HG03571 (cell line): ENCODE results near the gene FYCO1.

Experiments
- ATAC-seq: cut with Tn5 transposase; IDR thresholded peaks from one replicate; pipeline ENCODE4 v1.9.1; 2021; ENCODE audit not compliant: unreplicated experiment

Gene FYCO1

DNA sequence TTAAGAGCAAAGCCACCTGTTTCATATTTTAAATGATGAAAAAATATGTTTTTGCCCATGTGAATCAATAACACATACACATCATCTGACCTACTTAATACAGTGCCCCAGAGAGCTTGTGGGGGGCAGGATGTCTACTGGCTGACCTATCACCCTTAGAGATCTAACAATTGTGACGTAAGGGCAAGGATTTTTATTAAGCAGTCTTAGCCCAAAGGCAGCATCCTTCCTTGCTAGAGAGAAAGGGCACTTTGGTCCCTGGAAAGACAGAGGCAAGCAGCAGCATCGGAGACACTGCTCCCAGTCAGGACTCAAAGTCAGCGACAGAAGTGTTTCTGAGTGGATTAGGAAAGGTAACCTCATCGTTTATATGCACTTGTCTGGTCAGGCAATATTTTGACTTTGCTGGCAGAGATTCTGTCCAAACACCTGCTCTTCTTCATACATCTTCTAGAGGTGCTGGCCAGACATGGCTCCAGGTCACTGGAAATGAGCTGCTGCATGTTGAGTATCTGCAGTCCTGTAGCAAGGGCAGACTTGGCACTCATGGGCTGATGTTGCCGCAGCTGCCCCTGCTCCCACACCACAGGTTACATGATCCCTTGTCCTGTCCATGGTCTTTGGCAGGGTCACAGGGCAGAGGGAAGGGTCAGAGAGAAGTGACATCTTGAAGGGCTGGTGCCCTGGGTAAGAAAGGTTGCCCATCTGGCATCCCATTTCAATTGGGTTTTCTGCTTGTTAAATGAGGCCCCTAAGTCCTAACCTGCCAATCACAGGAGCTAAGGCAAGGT is 50.6 kb downstream of the FYCO1 start:
- ATAC-seq, result no peak

DNA sequence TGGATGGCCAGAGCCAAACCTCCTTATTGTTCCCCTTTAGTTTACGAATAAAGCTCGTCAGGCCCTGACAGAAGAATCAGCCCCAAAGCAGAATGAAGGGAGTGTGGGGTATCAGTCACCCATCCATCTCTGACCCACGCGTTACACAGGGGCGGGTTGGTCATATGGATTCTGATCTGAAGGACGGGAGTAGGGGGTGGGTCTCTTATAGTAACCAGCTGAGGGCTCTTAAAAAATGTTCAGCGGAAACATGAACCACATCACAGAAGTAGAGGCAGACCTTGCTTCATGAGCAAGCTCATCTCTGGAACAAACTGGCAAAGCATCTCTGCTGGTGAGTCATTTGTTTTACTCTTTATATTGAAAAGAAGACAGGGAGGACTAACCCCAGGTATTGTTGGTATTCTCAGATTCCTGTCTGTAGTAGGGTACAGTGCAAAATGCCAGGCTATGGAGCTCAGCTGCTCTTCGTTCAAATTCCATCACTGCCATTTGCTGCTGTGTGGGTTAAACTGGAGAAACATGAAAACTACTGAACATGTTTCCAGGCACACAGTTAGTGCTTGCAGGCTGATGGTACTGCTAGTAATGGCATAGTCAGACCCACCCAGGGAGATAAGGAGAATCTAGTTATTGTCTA is 52.3 kb downstream of the FYCO1 start, which contains the start of gene CXCR6:
Gene CXCR6, plus strand, starts transcription at position 258 of the 640 bp plus-strand sequence. CDS start 3,018 bp downstream, outside the sequence.
- no peak for ATAC-seq

DNA sequence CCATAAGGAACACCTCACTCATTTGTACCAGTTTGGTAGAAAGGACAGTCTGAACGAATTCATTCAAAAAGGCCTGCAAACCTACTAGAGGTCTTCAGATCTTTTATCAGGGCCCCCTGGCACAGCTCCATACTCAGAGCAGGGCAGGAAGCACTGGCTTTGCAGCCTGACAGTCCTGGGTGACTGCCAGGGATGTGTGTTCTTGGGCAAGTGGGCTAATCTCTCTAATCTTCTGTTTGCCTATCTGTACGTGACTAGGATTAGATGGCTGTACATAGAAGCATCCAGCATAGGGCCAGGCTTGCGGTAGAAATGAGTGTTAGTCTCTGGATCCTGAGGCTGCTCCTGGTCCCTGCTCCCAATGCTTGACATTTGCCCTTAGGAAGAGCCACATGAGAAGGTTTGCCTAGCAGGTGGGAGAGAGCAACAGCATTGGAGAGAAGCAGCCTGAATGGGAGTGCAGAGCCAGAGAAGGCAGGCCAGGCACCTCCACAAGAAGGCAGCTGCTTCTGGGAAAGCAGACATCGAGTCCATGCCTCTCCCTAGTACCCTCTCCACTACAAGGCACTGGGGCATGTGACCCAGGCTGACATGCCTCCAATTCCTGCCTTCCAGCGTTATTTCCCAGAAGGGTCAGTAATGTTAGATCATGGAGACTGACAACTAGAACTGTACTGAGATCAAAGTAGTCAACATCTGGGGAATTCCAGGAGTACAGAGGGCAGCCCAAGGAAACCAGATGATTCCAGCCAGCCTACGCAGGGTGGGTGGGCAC is 53.4 kb downstream of the FYCO1 start:
- no peak for ATAC-seq

DNA sequence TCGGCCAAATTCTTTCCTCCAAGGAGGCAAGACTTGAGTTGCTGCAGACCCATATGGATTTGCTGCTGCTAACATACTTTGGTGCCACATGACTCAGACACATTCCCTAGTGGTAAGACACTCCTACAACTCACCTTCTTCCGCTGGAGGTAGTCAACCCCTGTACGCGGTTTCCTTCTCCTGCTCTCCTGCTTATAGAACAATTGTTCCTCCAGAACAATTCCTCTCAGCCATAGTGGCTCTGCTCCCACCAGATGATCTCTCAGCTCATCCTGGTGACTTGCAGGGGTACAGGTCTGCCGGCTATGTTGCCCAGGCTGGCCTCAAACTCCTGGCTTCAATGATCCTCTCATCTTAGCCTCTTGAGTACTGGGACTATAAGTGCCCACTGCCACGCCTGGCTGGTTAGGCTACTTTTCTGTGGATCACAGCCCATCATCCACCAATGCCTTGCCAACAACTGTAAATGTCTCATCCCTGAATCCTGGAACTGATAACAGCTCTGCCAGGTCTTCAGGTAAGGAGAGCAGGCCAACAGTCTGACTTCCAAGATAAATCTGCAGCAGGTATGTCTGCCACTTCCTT is 54.8 kb downstream of the FYCO1 start:
- no peak for ATAC-seq

DNA sequence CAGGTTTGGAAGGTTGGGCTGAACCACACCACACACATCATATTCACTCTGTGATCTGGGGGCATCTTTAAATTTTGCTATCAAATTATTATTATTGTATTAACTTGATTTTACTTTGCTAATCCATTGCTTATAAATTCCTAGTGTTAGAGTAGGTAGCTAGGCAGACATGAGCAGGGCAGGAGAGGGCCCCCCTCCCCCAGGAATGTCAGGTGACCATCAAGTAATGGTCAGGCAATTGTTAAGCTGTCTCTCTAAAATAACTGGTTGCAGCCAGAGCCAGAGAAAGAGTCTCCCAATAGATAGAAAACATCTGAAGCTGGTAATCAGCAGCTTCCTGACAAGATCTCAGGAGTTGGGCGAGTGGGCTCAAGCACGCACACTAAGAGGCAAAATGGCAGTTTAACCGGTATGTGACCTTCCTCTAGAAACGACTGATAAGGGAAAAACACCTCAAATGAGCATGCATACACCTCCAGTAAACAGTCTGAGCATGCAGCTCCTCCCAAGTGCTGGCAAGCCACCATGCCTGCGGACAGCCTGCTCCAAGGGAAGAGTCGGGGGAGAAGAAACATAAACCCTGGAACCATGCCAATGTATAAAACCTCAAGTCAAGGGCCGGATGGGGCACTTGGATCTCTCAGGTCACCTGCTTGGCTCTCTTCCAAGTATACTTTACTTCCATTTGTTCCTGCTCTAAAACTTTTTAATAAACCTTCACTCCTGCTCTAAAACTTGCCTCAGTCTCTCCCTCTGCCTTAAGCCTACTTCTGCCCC is 55.4 kb downstream of the FYCO1 start:
- no peak for ATAC-seq

DNA sequence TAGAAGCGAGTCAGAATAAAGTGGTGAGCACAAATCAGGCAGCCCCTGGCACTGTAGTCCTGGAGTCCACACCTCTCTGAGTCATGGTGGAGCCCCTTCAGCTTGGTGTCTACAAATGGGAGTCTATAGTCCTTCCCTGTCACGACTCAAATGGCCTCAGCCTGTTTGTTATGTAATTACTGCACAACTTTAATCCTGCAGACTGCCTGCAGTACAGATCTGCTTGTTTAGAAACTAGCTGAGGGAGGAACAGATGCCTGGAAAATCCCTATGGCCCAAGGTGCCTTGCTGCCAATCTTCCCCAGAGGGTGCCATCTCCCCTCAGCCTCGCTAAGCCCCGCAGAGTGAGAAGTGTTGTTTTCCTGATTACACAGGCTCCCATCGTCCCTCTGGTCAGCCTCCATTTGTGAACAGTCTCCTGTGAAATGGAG is 56.3 kb downstream of the FYCO1 start:
- ATAC-seq, result no peak

DNA sequence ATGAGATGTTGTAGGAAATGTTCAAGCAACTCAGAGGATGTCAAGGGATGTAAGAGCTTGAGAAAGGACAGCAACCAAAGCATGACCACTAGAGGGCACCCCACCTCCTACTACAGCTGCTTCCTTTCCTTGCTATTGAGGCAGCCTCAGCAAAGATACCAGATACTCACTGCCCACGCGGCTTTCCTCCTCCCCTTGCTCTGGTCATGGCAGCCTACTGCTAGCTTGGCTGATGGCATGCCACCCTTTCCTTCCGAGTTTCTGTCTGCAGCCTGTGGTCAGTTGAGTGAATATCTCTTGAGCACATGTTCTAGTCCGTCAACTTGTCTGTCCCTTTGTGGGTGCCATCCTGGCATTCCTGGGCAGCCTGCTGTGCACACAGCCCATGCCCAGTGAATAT is 56.8 kb downstream of the FYCO1 start:
- no peak for ATAC-seq

DNA sequence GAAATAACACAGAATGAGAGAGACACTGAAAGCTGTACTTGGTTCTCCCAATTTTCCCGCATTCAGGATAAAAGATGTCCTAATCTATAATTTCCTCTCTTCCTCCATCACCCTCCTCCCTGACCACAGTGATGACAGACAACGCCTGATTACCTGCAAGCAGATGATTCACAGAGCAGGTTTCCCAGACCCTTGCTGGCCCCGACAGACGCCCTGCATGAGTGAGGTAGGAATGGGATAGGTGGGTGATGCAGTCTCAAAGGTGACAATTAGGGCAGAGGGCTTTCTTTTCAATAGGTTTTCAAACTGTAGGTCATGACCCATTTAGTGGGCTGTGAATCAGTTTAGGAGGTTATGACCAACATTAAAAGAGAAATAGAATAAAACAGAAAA is 57.6 kb downstream of the FYCO1 start:
- ATAC-seq, result no peak

DNA sequence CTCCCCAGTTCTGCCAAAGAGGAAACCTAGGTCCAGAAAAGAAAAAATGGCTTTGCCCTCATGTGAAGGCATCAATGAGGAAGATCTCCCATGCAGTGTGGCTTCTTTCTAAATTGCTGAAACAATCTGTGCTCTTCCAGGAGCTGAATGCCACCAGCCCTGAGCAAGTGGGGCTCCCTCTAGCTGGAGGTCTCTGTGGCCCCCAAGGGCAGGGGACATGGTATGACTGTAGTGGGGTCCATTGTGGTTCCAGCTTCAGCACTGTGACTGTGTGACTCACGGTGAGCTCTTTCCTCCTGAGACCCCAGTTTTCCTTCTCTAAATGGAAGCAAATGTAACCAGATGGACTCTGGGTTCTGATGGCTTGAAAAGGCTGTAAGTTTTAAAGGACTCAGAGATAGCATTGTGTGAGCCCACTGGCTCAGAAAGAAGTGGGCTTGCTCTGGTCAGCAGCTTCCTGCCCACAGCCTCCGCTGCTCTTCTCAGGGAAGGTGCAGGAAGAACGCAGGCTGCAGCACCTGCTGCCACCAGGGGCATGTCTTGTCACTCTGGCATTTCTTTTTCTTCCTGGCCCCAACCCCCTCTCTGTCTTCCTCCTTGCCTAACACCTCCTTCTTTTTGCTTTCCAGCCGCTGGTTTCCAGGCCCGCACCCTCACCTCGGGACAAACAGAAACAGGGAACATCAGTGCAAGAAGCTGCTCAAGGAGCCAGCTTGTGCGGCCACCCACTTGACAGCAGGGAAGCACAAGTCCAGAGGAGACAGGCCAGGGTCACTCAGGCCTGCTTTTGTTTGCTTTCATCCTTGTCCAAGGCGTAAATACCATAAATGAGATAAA is 58.2 kb downstream of the FYCO1 start:
- no peak for ATAC-seq

DNA sequence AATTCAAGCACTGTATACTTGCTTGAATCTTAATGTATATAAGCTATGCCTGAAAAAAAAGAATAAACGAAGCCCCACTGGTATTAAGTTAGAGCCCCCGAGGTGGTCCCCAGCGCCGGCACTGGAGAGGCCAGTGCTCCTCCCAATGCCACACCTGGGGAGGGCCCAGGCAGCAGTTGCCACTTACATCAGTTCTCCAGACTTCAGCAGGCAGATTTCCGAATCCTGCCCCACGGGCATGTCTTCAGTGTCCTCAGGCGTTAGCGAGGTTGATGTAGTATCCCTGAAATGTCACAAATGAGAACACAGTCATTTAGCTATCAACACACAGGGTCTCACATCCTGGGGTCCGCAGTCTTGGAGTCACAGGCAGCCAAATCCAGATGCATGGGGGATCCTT is 59.4 kb downstream of the FYCO1 start:
- no peak for ATAC-seq

DNA sequence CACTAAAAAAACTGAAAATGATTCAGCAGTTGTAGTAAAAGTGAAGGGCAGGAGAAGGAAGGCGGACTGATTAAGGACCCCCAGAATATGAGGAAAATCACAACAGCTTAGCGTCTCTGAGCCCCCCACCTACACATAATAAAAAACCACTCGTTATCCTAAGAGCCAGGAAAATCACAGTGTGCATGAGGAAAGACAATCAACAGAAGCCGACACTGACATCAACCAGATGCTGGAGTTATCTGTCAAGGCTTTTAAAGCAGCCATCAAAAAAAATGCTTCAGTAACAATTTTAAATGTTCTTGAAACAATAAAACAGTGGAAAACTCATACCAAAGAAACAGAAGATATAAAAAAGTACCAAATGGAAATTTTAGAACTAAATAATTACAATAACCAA is 62.0 kb downstream of the FYCO1 start:
- no peak for ATAC-seq

DNA sequence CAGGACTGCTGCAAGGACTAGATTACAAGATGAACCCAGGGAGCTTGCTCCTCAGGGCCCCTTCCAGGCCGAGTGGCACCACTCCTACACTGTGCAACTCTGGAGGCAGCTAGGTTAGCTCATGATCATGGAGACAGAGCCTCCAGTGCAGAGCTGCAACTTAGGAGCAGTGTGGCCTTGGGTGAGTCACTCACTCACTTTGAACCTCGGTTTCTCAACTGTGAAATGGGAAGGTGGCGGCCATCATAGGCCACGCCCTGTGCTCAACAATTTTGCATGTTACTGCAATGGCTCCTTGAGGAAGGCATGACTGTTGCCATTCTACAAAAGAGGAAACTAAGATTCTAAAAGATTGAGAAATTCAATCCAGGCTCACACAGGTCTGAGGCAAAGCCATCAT is 63.5 kb downstream of the FYCO1 start:
- ATAC-seq, result no peak

DNA sequence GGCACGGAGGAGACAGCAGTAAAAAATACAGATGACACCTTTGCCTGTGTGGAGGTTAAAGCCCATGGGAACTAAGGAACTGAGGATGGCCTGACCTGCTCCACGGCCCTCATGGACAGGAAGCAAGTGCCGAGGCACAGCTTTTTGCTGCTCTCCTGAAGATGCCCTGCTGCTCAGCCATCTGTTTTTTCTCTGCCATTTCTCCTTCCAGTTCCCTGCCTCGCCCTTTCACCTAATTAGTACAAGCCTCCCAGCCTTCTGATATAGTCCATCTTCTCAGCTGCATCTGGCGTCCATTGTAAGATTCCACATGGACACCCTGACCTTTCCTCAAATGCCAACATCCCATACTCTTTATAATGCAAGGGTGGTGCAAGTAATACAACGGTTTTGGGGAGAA is 64.1 kb downstream of the FYCO1 start:
- no peak for ATAC-seq

DNA sequence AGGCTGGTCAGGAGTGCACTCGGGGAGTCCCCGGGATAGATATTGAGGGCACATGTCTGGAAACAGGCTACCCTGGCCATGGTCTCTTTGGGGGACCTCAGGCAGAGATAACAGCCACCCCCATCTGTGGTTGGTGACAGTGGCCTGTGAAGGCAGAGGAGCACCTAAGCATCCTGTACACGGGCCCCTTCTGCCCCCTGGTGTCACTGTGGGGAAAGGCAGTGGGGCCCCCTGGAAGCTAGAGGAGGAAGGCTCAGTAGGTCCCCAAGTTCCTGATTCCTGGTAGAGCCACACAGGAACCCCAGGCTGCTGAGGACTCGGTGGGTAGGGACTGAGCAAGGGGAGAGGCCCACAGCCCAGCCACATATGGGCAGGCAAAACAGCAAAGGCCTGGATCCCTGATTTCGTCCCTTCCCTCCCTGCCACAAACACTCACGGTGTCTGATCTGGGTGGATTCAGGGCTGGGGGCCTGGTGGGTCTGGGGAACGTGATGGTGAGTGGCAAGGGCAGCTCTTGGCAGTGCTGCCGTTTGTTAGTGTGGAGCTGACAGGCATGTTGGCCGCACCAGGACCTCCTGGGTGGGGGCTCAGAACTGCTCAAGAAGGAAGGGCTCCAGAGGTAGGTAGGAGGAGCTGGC is 66.5 kb downstream of the FYCO1 start:
- no peak for ATAC-seq

DNA sequence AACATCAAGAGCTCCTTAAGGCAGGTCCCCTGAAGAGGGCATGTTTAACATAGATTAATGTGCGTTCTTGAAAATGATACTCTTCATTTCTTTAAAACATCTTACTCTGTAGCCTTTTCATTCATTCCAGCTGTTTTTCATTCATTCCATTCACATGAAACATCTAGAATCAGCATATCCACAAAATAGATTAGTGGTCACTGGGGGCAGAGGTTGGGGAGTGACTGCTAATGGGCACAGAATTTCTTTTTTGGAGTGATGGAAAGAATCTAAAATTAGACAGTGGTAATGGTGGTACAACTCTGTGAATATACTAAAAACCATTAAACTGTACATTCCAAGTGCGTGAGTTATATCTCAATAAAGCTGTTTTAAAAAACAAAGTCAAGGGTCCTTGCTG is 67.7 kb downstream of the FYCO1 start:
- no peak for ATAC-seq

DNA sequence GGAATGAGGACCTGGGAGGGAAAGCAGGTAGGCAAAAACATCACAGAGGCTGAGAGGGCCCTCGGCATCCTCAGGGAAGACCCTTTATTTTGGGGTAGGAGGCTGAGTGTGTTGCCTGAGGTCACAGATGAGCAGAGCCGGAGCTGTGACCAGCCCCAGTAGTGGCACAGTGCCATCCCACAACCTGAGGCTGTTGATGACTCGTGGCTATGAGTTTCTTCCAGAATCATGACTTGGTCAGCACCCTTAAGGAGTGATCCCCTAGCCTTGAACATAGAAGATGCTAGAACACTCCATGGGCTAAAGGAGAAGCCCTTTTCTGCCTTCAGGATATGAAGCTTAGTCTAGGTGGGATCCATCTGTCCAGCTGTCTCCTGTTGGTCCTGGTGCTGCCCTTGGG is 71.9 kb downstream of the FYCO1 start:
- ATAC-seq, result no peak

DNA sequence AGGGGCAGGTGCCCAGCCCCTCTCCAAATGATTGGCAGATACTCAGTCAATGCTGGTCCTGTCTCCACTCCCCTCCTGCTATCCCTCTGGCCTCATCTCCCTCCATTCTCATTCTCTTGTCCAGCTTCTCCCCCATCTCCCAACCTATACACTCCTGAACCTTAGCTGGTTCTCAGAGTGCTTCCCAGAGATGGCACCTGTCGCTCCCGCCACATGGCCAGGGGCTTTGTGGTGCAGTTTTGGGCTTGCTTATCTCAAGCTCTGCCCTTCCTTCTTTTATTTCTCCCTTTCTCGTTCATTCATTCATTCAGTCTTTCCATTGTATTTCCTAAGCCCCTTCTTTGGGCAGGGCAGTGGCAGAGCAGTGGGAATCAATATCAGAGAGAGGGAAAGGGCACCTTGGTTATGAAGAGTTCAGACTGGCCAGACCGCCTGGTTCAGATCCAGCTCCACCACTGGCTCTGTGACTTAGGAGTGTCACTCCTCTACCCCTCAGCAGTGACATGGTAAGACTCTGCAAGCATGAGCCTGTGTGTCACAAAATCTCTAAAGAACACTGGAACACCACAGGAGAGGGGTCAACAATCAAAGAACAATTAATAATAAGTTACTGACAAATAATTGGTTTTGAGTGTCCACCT is 72.6 kb downstream of the FYCO1 start:
- no peak for ATAC-seq

DNA sequence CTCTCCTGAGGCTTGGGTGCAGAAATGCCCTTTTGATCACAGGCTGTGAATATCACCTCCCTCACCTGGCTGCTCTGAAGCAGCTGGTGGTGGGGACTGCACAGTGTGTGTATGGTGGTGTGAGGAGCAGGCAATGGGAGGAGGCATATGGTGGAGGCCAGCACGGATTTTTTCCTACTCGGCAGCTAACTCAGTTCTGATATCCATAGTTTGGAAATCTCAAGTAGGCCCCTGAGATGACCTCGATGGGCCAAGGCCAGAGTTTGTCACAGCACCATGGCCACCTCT is 73.6 kb downstream of the FYCO1 start:
- no peak for ATAC-seq
